Activated naive CD4-positive, alpha-beta T cell treated with anti-CD3 and anti-CD28 coated beads for 36 hours (primary cell): ENCODE data around the gene AMN1. TPM values are rescaled to one million over a fixed set of nuclear protein-coding genes. Genes with fewer than 3 reads are reported as not detected.
"Not testable (repeated sequence)": the region's sequence is repeated elsewhere in the genome, so short reads cannot be mapped to it uniquely, and the experiment has no call there.

ENCODE experiments used
- CTCF ChIA-PET: fragments of 350-600 bp; sonication (Branson Sonifier 250); formaldehyde crosslinking; loops from one replicate; lab custom pipeline; 2021; ENCODE audit warnings: antibody characterized with exemption; lab: Charles Lee
- DNase-seq: peaks from one replicate; pipeline ENCODE4 v3.0.0-alpha.2; 2020
- H3K27ac Mint-ChIP-seq: one replicate; pipeline ENCODE4 v1.8.0; 2021; ENCODE audit warnings: mild to moderate bottlenecking, mixed read lengths
- H3K27me3 Mint-ChIP-seq: one replicate; pipeline ENCODE4 v1.8.0; 2021; ENCODE audit warnings: low read depth, mixed read lengths
- H3K36me3 Mint-ChIP-seq: one replicate; pipeline ENCODE4 v1.8.0; 2021; ENCODE audit warnings: low read depth, mixed read lengths
- H3K4me1 Mint-ChIP-seq: one replicate; pipeline ENCODE4 v1.8.0; 2021; ENCODE audit warnings: low read depth, mixed read lengths
- H3K4me3 Mint-ChIP-seq: one replicate; pipeline ENCODE4 v1.8.0; 2021; ENCODE audit warnings: mild to moderate bottlenecking, moderate library complexity, mixed read lengths
- H3K9me3 Mint-ChIP-seq: one replicate; pipeline ENCODE4 v1.8.0; 2021; ENCODE audit warnings: mixed read lengths
- intact Hi-C: fragments of 100-400 bp; cut with micrococcal nuclease; formaldehyde crosslinking; loops from one replicate; pipeline ENCODE4 v1.15.1; 2023
- total RNA-seq, 2 experiments: library from RNA; stranded (reverse); gene quantifications; one replicate each; pipeline ENCODE4 v1.2.3, GENCODE V29; 2021

AMN1 gene
- total RNA-seq, 2 experiments from 2014 or later: 6.6 to 8.0 TPM

DNA sequence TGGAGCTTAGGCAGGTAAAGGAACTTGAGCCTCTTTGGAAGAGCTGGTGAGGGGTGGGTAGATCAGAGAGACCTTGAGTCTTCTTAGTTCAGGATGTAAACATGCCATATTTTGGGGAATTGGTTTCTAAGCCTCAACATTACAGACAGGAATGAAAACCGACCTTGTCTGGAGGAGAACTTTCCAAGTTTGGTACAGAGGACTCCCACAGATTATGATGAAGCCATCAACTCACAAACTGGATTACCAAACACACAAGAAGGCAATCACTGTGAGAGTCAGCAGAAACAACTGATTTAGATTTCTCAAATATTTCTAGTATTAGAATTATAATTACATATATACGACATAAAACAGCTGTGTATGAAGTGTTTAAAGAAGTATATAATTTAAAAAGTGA is 22.3 kb upstream of the AMN1 start:
- no peaks in the 10 kb centered on the region for H3K27me3 Mint-ChIP-seq
- H3K36me3 Mint-ChIP-seq: no peaks in the 10 kb centered on the region
- H3K4me1 Mint-ChIP-seq: peaks cover 47% of the 10 kb centered on the region
- no peak for DNase-seq
- H3K4me3 Mint-ChIP-seq: no peak overlapping the region
- H3K9me3 Mint-ChIP-seq: no peaks in the 10 kb centered on the region
- H3K27ac Mint-ChIP-seq: no peak overlapping the region
- CTCF ChIA-PET: interaction anchor here (1.1 kb wide), 1 partner anchor 208 kb away, joined by 3 read pairs; the partner anchor contains the start of gene RESF1
- intact Hi-C loops: no loop called here

DNA sequence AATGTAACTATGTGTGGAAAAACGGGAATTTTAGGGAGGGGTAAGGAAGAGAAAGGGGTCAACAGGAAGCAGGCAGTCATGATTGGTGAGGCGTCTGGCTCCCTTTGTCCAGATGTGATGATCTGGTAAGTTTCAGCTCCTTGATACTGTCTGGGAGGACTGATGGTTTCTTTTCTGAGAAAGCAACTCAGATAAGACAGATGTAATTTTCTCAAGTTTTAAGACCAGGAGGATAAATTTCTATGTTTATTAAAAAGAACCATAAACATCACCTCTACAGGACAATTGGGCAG is 21.9 kb upstream of the AMN1 start:
- Mint-ChIP-seq H3K4me1 (peaks cover 51% of the 10 kb centered on the region), H3K9me3 (no peaks in the 10 kb centered on the region), H3K4me3 (no peak overlapping the region), H3K27ac (no peak overlapping the region), H3K36me3 (no peaks in the 10 kb centered on the region), H3K27me3 (no peaks in the 10 kb centered on the region)
- DNase-seq: no peak
- CTCF ChIA-PET: interaction anchor here (1.1 kb wide), 1 partner anchor 209 kb away, joined by 3 read pairs; the partner anchor contains the start of gene RESF1
- intact Hi-C loops: no loop called here

DNA sequence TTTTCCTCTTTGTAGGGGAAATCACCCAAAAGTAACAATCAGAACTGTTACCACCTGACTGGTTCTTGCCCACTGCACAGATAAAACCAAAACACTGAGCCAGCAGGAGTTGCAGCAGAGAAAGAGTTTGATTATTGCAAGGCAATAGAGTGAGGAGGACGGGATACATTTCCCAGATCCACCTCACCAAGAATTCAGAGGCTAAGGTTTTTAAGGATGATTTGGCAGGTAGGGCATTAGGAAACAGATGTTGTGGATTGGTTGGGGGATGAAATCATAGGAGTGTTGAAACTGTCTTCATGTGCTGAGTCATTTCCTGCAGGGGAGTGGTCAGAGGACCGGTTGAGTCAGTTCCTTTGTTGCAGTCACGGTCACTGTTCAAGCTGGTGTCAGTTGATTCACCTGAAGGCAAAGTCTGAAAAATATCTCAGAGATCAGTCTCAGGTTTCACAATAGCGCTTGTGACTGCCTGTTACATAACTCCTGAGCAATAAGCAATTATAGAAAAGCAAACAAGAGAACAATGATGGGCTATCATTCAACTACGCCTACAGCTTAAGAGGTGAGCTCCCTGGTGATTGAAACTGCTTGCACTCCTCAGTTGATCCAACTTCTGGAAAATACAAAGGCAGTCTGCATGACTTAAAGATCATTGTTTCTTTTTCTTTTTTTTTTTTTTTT is 20.3 kb upstream of the AMN1 start:
- Mint-ChIP-seq H3K9me3 (no peaks in the 10 kb centered on the region), H3K36me3 (no peaks in the 10 kb centered on the region), H3K27me3 (no peaks in the 10 kb centered on the region), H3K4me3 (no peak overlapping the region), H3K27ac (peak overlapping the region; percentile 76), H3K4me1 (peaks cover 63% of the 10 kb centered on the region)
- intact Hi-C loops: loop anchor here (1.0 to 5.0 kb wide), 13 partner anchors 14 to 508 kb away; partner anchors contain the start of gene AMN1
- CTCF ChIA-PET: no interaction called here
- DNase-seq: peak; percentile 88

DNA sequence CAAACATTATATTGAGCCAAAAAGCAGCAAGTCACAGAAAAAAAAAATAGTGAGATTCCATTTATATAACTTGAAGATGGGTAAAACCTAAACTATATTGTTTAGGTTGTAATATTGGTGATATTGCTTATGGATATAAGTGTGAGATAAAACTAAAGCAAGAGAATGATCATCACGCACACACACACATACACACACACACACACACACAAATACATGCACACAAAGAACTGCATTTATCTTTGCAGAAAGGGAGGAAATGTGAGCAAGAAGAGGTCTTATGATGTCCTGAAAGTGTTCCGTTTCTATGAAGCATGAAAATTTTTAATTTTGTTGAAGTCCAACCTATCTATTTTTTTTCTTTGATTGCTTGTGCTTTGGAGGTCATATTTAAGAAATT is 16.4 kb upstream of the AMN1 start:
- Mint-ChIP-seq H3K4me3 (no peak overlapping the region), H3K27me3 (no peaks in the 10 kb centered on the region), H3K4me1 (peaks cover 71% of the 10 kb centered on the region), H3K27ac (no peak overlapping the region), H3K36me3 (no peaks in the 10 kb centered on the region), H3K9me3 (no peaks in the 10 kb centered on the region)
- no peak for DNase-seq
- CTCF ChIA-PET: interaction anchor here (0.6 kb wide), 1 partner anchor 146 kb away, joined by 4 read pairs; no protein-coding TSS in a partner anchor
- intact Hi-C loops: loop anchor here (5.0 kb wide), 3 partner anchors 132 to 282 kb away; no protein-coding TSS in a partner anchor

DNA sequence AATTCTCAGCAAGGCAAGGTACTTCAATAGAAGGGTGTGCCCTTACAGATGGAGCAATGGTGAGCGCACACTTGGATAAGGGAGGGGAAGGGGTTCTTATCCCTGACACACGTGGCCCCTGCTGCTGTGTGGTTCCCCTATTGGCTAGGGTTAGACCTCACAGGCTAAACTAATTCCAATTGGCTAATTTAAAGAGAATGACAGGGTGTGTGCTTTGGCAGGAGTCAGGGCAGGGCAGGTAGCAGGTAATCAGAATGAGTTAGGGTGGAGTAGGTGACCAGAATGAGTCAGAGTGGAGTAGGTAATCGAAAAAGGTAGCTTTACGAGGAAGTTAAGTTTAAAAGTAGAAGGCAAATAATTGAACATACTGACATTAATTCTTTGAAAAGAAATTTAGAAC is 15.5 kb upstream of the AMN1 start:
- H3K4me1 Mint-ChIP-seq: peaks cover 66% of the 10 kb centered on the region
- H3K9me3 Mint-ChIP-seq, H3K27ac Mint-ChIP-seq, H3K4me3 Mint-ChIP-seq, H3K27me3 Mint-ChIP-seq, intact Hi-C loops, DNase-seq, H3K36me3 Mint-ChIP-seq: not testable (repeated sequence)
- CTCF ChIA-PET: interaction anchor here (0.6 kb wide), 1 partner anchor 147 kb away, joined by 4 read pairs; no protein-coding TSS in a partner anchor

DNA sequence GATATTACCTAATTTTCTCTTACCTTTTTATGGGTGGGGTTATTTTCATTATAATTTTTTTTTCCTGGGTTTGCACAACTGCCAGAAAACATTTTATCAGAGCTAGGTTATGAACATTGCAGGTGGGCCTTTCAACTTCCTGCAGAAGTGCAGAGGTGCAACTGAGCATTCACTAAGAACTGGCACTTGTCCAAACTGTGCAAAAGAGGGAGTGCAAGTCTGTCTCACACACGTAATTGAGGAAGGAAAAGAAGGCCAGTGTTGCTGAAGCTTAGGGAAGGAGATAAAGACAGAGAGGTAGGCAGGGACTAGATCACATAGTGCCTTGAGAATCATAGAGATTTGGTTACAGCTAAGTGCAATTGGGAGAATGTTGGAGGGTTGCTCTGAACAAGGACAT is 14.1 kb upstream of the AMN1 start:
- no peaks in the 10 kb centered on the region for H3K9me3 Mint-ChIP-seq
- DNase-seq: no peak
- no peak overlapping the region for H3K4me3 Mint-ChIP-seq
- CTCF ChIA-PET: interaction anchor here (1.3 kb wide), 1 partner anchor 9 kb away, joined by 7 read pairs; no protein-coding TSS in a partner anchor
- peaks cover 60% of the 10 kb centered on the region for H3K4me1 Mint-ChIP-seq
- H3K36me3 Mint-ChIP-seq: no peaks in the 10 kb centered on the region
- intact Hi-C loops: no loop called here
- no peaks in the 10 kb centered on the region for H3K27me3 Mint-ChIP-seq
- no peak overlapping the region for H3K27ac Mint-ChIP-seq

DNA sequence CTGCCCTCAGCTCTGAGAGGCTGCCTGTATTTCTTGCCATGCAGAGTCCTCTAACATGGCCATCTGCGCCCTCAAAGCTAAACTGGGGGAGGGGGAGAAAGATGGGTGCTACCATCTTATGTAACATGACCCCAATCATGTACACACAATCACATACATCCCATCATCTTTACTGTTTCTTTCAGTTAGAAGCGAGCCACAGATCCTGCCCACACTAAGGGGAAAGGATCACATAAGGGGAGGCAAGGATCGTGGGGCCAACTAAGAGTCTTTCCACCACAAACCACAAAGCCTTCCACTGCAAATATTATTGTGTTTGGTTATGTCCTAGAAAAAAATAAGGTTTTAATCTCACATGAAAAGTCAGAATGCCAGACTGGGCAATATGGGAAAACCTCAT is 11.8 kb upstream of the AMN1 start:
- no peak for DNase-seq
- H3K27ac Mint-ChIP-seq: no peak overlapping the region
- CTCF ChIA-PET: no interaction called here

DNA sequence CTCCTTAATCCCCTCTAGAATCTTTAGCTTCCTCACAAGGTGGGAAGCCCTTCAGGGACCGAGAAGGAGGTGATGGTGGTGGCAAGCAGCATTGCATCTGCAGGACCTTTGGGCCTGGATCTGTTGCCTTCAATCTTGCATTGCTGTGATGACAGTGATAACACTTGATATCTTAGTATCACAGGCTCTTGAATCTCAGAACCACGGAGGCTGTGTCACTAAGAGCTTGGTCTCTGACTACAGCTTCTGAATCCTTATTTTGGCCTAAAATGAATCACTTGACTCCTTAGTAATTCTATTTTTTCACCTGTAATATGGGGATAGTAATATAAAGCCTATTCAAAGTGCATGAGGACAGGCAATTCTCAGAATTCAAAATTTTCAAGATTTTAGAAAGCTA is 8.9 kb upstream of the AMN1 start:
- Mint-ChIP-seq H3K4me1 (peaks cover 63% of the 10 kb centered on the region), H3K27me3 (no peaks in the 10 kb centered on the region), H3K4me3 (no peak overlapping the region), H3K36me3 (no peaks in the 10 kb centered on the region), H3K9me3 (no peaks in the 10 kb centered on the region), H3K27ac (peak overlapping the region; percentile 86)
- intact Hi-C loops: loop anchor here (1.0 to 2.0 kb wide), 2 partner anchors 8 to 369 kb away; partner anchors contain the start of genes AMN1 and BICD1
- DNase-seq: peak; percentile 53
- CTCF ChIA-PET: interaction anchor here (2.1 kb wide), 1 partner anchor 9 kb away, joined by 7 read pairs; no protein-coding TSS in a partner anchor

More for the DNA sequence above, 11.8 kb upstream of the AMN1 start:
- no peaks in the 10 kb centered on the region for H3K27me3 Mint-ChIP-seq
- no peak overlapping the region for H3K4me3 Mint-ChIP-seq
- intact Hi-C loops: no loop called here
- H3K4me1 Mint-ChIP-seq: peaks cover 62% of the 10 kb centered on the region
- H3K36me3 Mint-ChIP-seq: no peaks in the 10 kb centered on the region
- no peaks in the 10 kb centered on the region for H3K9me3 Mint-ChIP-seq

DNA sequence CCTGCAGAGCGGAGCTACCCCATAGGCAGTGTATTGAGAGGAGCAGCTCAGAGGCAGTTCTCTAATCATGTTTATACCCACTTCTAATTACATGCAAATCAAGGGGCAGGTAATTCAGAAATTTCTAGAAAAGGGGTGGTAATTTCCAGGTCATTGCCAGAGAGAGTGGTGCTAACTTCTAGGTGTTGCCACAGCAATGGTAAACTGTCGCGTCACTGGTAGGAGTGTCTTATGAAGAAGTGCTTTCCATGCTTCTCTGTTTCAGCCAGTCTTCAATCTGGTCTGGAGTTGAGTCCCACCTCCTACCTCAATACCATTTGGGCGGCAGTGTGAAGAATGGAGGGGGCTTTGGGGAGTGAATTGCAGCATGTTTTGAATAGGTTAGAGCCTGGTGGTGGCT is 8.5 kb upstream of the AMN1 start:
- H3K27ac Mint-ChIP-seq: peak overlapping the region; percentile 86
- no peaks in the 10 kb centered on the region for H3K36me3 Mint-ChIP-seq
- H3K4me1 Mint-ChIP-seq: peaks cover 62% of the 10 kb centered on the region
- DNase-seq: peak; percentile 41
- no peaks in the 10 kb centered on the region for H3K9me3 Mint-ChIP-seq
- intact Hi-C loops: loop anchor here (1.0 to 2.0 kb wide), 2 partner anchors 8 to 369 kb away; partner anchors contain the start of genes AMN1 and BICD1
- H3K27me3 Mint-ChIP-seq: no peaks in the 10 kb centered on the region
- CTCF ChIA-PET: interaction anchor here (2.1 kb wide), 1 partner anchor 9 kb away, joined by 7 read pairs; no protein-coding TSS in a partner anchor
- H3K4me3 Mint-ChIP-seq: no peak overlapping the region

DNA sequence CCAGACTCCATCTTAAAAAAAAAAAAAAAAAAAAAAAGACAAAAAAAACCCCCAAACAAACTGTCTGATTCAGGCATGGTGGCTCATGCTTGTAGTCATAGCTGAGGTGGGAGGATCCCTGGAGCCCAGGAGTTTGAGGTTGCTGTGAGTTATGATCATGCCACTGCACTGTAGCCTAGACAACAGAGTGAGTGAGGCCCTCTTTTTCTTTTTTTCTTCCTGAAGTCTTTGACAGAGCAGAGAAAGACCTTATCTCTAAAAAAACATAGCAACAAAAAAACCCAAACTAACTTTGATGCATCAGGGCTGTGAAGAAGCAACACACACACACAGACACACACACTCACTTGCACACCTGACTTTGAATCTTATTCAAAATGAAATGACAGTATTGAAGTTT is 7.7 kb upstream of the AMN1 start:
- DNase-seq: peak; percentile 87
- H3K4me3 Mint-ChIP-seq: no peak overlapping the region
- H3K4me1 Mint-ChIP-seq: peaks cover 57% of the 10 kb centered on the region
- CTCF ChIA-PET: no interaction called here
- H3K27me3 Mint-ChIP-seq: no peaks in the 10 kb centered on the region
- H3K9me3 Mint-ChIP-seq: no peaks in the 10 kb centered on the region
- intact Hi-C loops: loop anchor here (1.0 to 2.0 kb wide), 3 partner anchors 10 to 370 kb away; partner anchors contain the start of genes BICD1 and ETFBKMT
- H3K36me3 Mint-ChIP-seq: no peaks in the 10 kb centered on the region
- H3K27ac Mint-ChIP-seq: peak overlapping the region; percentile 86

DNA sequence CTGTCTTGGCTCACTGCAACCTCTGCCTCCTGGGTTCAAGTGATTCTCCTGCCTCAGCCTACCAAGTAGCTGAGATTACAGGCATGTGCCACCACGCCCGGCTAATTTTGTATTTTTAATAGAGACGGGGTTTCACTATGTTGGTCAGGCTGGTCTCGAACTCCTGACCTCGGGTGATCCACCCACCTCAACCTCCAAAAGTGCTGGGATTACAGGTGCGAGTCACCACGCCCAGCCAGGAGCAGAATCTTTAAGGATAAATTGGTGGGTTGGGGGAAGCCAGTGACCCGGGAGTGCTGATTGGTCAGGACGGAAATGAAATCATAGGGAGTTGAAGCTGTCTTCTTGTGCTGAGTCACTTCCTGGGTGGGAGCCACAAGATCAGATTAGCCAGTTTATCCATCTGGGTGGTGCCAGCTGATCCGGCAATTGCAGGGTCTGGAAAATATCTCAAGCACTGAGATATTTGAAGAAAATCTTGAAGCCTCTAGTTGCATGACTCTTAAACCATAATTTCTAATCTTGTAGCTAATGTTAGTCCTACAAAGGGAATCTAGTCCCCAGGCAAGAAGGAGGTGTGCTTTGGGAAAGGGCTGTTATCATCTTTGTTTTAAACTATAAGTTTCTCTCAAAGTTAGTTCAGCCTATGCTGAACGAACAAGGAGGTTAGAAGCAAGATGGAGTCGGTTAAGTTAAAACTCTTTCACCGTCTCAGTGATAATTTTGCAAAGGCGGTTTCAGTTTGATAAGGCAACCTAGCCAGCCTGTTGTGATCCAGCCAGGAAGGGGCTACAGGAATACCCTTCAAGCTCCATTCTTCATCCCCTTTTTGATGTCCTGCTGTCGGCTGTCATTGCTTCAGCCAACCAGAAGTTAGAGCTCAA is 5.0 kb upstream of the AMN1 start:
- not testable (repeated sequence) for H3K9me3 Mint-ChIP-seq, H3K4me3 Mint-ChIP-seq, H3K27me3 Mint-ChIP-seq
- DNase-seq: peak; percentile 43
- H3K27ac Mint-ChIP-seq: peak overlapping the region; percentile 76
- H3K4me1 Mint-ChIP-seq: peaks cover 53% of the 10 kb centered on the region
- H3K36me3 Mint-ChIP-seq: peaks cover 11% of the 10 kb centered on the region
- CTCF ChIA-PET: interaction anchor here (0.8 to 2.1 kb wide), 3 partner anchors 9 to 230 kb away, joined by 3 to 8 read pairs (median 7); no protein-coding TSS in a partner anchor
- intact Hi-C loops: loop anchor here (1.0 kb wide), 6 partner anchors 16 to 412 kb away; no protein-coding TSS in a partner anchor
